ENCODE results near the gene SPATA7.

DNA sequence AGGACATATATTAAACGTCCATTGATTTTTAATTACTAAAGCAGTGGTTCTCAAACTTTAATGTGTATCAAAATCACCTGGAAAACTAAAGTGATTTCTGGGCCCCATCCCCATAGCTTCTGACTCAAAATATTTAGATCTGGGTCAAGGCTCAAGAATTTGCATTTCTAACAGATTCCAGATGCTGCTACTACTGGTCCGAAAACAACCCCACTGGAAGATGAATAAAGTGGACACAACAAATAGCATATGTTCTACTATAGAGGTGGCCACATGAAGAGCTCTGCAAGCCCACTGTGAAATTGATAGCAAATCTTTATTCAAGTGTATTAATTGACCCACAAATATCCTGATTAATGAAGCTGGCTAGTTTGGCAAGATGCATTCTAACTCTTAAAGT is 69.4 kb downstream of the SPATA7 start:
- no peak for TF ChIP-seq RAD51 (IDR thresholded peaks at IDR 0.05; ENCODE audit: borderline replicate concordance, low read depth)
- TF ChIP-seq KHSRP (IDR thresholded peaks at IDR 0.05) = no peak
- TF ChIP-seq CTCF (IDR thresholded peaks at IDR 0.05 in 2 of 3, conservative IDR thresholded peaks at IDR 0.05 in 1 of 3; ENCODE audit: insufficient read depth in 2 of 3, low read depth in 1 of 3, low read length in 3 of 3) = no peak
- no peak for TF ChIP-seq SP2 (IDR thresholded peaks at IDR 0.05; ENCODE audit: extremely low read depth, low read depth, low read length, poor library complexity, severe bottlenecking)
- no peak for TF ChIP-seq ZNF76 (CRISPR knock-in tag; IDR thresholded peaks at IDR 0.05; ENCODE audit: borderline replicate concordance)
- no peak for TF ChIP-seq MXI1 (IDR thresholded peaks at IDR 0.05; ENCODE audit: low read depth, low read length)
